GM12878 (cell line): ENCODE measurements around the gene POLR2L. TPM values are rescaled to one million over a fixed set of nuclear protein-coding genes. Genes with fewer than 3 reads are reported as not detected.
A peak's percentile ranks its signal among the peaks of the same experiment; 100 is the strongest.

Source experiments
- BACH1 ChIP-seq: fragments of 450-650 bp; IDR thresholded peaks from 2 replicates; pipeline ENCODE4 v1.6.1; 2017; ENCODE audit warnings: mild to moderate bottlenecking, borderline replicate concordance
- BCL11A ChIP-seq: IDR thresholded peaks from 2 replicates; pipeline ENCODE4 v1.6.1; 2011; ENCODE audit warnings: low read depth, low read length
- BCLAF1 ChIP-seq: fragments of 450-650 bp; IDR thresholded peaks from 2 replicates; pipeline ENCODE4 v1.6.1; 2017; ENCODE audit warnings: antibody characterized with exemption, mild to moderate bottlenecking, moderate library complexity
- CHD2 ChIP-seq: IDR thresholded peaks from 2 replicates; pipeline ENCODE4 v1.6.1; 2011; ENCODE audit warnings: low read depth, low read length, improper control_type of control experiment, borderline replicate concordance
- CREM ChIP-seq: IDR thresholded peaks from 2 replicates; pipeline ENCODE4 v1.6.1; 2014; ENCODE audit warnings: antibody characterized with exemption, low read depth
- E4F1 ChIP-seq: fragments of 450-650 bp; IDR thresholded peaks from 2 replicates; pipeline ENCODE4 v1.6.1; 2018; ENCODE audit warnings: borderline replicate concordance, mild to moderate bottlenecking; ENCODE audit not compliant: partially characterized antibody
- EED ChIP-seq: sonication (generic); IDR thresholded peaks from 2 replicates; pipeline ENCODE4 v1.6.1; 2016; ENCODE audit warnings: antibody characterized with exemption, low read depth
- EGR1 ChIP-seq, 2 experiments: IDR thresholded peaks; 1 replicate in 1 of 2; 2 replicates in 1 of 2; pipeline ENCODE4 v1.6.1; 2011 to 2012; ENCODE audit warnings: low read depth in 2 of 2, low read length in 2 of 2, borderline replicate concordance in 1 of 2, mild to moderate bottlenecking in 1 of 2, moderate library complexity in 1 of 2
- ELK1 ChIP-seq: IDR thresholded peaks from 2 replicates; pipeline ENCODE4 v1.6.1; 2012; ENCODE audit warnings: low read depth, low read length, improper control_type of control experiment
- EP300 ChIP-seq, 2 experiments: fragments of 150-350 bp in 1 of 2; IDR thresholded peaks; 2 replicates each; pipeline ENCODE4 v1.6.1; 2011 to 2012; ENCODE audit warnings: low read depth in 2 of 2, low read length in 2 of 2, borderline replicate concordance in 1 of 2, improper control_type of control experiment in 1 of 2, inconsistent platforms in 1 of 2; ENCODE audit not compliant: control insufficient read depth in 1 of 2
- NR2C1 ChIP-seq: fragments of 450-650 bp; IDR thresholded peaks from 2 replicates; pipeline ENCODE4 v1.6.1; 2017; ENCODE audit warnings: antibody characterized with exemption, mild to moderate bottlenecking, moderate library complexity
- NRF1 ChIP-seq: conservative IDR thresholded peaks from 2 replicates; pipeline ENCODE4 v1.6.1; 2011; ENCODE audit warnings: mild to moderate bottlenecking, low read depth, low read length, improper control_type of control experiment
- POLR2AphosphoS5 ChIP-seq: IDR thresholded peaks from 2 replicates; pipeline ENCODE4 v1.6.1; 2011; ENCODE audit warnings: mild to moderate bottlenecking, low read length, inconsistent platforms
- SMAD5 ChIP-seq: IDR thresholded peaks from 2 replicates; pipeline ENCODE4 v1.6.1; 2016; ENCODE audit warnings: antibody characterized with exemption, low read depth
- SMC3 ChIP-seq: IDR thresholded peaks from 2 replicates; pipeline ENCODE4 v1.6.1; 2011; ENCODE audit warnings: low read length, improper control_type of control experiment, borderline replicate concordance
- SREBF1 ChIP-seq: IDR thresholded peaks from 2 replicates; pipeline ENCODE4 v1.6.1; 2012; ENCODE audit warnings: mild to moderate bottlenecking, low read length
- TCF7 ChIP-seq: IDR thresholded peaks from 2 replicates; pipeline ENCODE4 v1.6.1; 2014; ENCODE audit warnings: antibody characterized with exemption, borderline replicate concordance
- ZNF207 ChIP-seq: fragments of 450-650 bp; IDR thresholded peaks from 2 replicates; pipeline ENCODE4 v1.6.1; 2014; ENCODE audit warnings: antibody characterized with exemption, mild to moderate bottlenecking, borderline replicate concordance
- polyA plus RNA-seq, 11 experiments: library from polyadenylated mRNA; depleted of rRNA in 4 of 11; unstranded in 6 of 11; stranded (reverse) in 5 of 11; fragments of >200 nt; fragmentation: Nextera tagmentation in 4 of 11; fragmentation: Illumina TruSeq in 1 of 11; extraction: Ambion mirVana in 4 of 11; extraction: Trizol in 1 of 11; gene quantifications; 1 replicate in 1 of 11; 2 replicates in 10 of 11; pipeline versions ENCODE4 v1.2.1 to v1.2.3, GENCODE V29; 2011 to 2016; ENCODE audit warnings: inconsistent platforms in 2 of 11, missing spikeins in 2 of 11, low read depth in 1 of 11
- total RNA-seq, 4 experiments: library from RNA; depleted of rRNA in 3 of 4; stranded (reverse); fragments of >200 nt in 3 of 4; fragmentation: Illumina TruSeq in 1 of 4; extraction: Trizol in 1 of 4; gene quantifications; 2 replicates each; pipeline versions ENCODE4 v1.2.1 to v1.2.3, GENCODE V29; 2013 to 2021
- TF ChIP-seq, protein P1 (sequence below): fragments of 450-650 bp; IDR thresholded peaks from 2 replicates; pipeline ENCODE4 v1.6.1; 2017; ENCODE audit warnings: low read depth, mild to moderate bottlenecking, moderate library complexity
- TF ChIP-seq, protein P2 (sequence below): IDR thresholded peaks from 2 replicates; pipeline ENCODE4 v1.6.1; 2012; ENCODE audit warnings: low read depth, low read length, improper control_type of control experiment

The POLR2L gene
- total and polyA plus RNA-seq, 10 of the 15 experiments (the other 5 are each of a cell fraction or from before 2014, with no cell fraction given) = 23.1 to 497 (median 125) TPM

GRCh38 chr11:809287-810039, 32.9 kb downstream of the POLR2L start, which contains the start of gene RPLP2 (continued):
- TF ChIP-seq SMAD5 (peak; percentile 93), SREBF1 (peak; percentile 29), NRF1 (no peak; the same call in 1 of the 2 replicates), ZNF207 (peak; percentile 67; the same call in 1 of the 2 replicates), BACH1 (no peak; the same call in 1 of the 2 replicates), SMC3 (no peak), BCLAF1 (no peak), EGR1 (IDR thresholded peaks at IDR 0.05; ENCODE audit: borderline replicate concordance in 1 of 2, low read depth in 2 of 2, low read length in 2 of 2) (peak; percentile 81 to 95), TCF7 (no peak), E4F1 (peak; percentile 35), ELK1 (peak; percentile 91), CREM (peak; percentile 99), EED (no peak), POLR2AphosphoS5 (peak; percentile 97), CHD2 (peak; percentile 96), EP300 (IDR thresholded peaks at IDR 0.05; ENCODE audit: borderline replicate concordance in 1 of 2, control insufficient read depth in 1 of 2, low read depth in 2 of 2, low read length in 2 of 2) (peak; percentile 7 to 21; a peak in 2 of 4 replicates), NR2C1 (peak; percentile 73), BCL11A (0 out of 2 replicates have a peak, but pooled peaks have one; percentile 11)
- TF ChIP-seq, protein P1, sequence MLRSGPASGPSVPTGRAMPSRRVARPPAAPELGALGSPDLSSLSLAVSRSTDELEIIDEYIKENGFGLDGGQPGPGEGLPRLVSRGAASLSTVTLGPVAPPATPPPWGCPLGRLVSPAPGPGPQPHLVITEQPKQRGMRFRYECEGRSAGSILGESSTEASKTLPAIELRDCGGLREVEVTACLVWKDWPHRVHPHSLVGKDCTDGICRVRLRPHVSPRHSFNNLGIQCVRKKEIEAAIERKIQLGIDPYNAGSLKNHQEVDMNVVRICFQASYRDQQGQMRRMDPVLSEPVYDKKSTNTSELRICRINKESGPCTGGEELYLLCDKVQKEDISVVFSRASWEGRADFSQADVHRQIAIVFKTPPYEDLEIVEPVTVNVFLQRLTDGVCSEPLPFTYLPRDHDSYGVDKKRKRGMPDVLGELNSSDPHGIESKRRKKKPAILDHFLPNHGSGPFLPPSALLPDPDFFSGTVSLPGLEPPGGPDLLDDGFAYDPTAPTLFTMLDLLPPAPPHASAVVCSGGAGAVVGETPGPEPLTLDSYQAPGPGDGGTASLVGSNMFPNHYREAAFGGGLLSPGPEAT = peak; percentile 86
- TF ChIP-seq, protein P2, sequence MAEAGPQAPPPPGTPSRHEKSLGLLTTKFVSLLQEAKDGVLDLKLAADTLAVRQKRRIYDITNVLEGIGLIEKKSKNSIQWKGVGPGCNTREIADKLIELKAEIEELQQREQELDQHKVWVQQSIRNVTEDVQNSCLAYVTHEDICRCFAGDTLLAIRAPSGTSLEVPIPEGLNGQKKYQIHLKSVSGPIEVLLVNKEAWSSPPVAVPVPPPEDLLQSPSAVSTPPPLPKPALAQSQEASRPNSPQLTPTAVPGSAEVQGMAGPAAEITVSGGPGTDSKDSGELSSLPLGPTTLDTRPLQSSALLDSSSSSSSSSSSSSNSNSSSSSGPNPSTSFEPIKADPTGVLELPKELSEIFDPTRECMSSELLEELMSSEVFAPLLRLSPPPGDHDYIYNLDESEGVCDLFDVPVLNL = 0 out of 2 replicates have a peak, but pooled peaks have one; percentile 12
